Small intestine (tissue), 7 donors: ENCODE measurements around the gene WNT3A. TPM values are rescaled to one million over a fixed set of nuclear protein-coding genes. Genes with fewer than 3 reads are reported as not detected.

Experiments used
- DNase-seq, 2 donors: peaks; one replicate each; pipeline versions ENCODE4 v3.0.0 to v3.0.0-alpha.2; 2013
- FAIRE-seq: peaks from 2 replicates; lab custom pipeline; 2012; peaks lifted over from hg19 to GRCh38; lab: Jason Lieb, UNC
- H3K27ac ChIP-seq, 3 donors: one replicate each; pipeline ENCODE4 v1.5.1; 2013; ENCODE audit warnings: low read length in 2 of 3, mild to moderate bottlenecking in 2 of 3, control low read depth in 1 of 3, inconsistent platforms in 1 of 3, low read depth in 1 of 3, moderate library complexity in 1 of 3
- H3K27me3 ChIP-seq, 3 donors: one replicate each; pipeline ENCODE4 v1.6.1; 2013; ENCODE audit warnings: low read length in 3 of 3, inconsistent platforms in 1 of 3; ENCODE audit not compliant: control insufficient read depth in 3 of 3, insufficient read depth in 3 of 3
- H3K36me3 ChIP-seq, 3 donors: one replicate each; pipeline ENCODE4 v1.6.1; 2013; ENCODE audit warnings: low read length in 3 of 3, inconsistent platforms in 1 of 3, low read depth in 1 of 3, mild to moderate bottlenecking in 1 of 3, moderate library complexity in 1 of 3; ENCODE audit not compliant: control insufficient read depth in 3 of 3, insufficient read depth in 2 of 3
- H3K4me1 ChIP-seq, 3 donors: one replicate each; pipeline ENCODE4 v1.6.1; 2013; ENCODE audit warnings: low read length in 2 of 3, inconsistent platforms in 1 of 3, low read depth in 1 of 3, mild to moderate bottlenecking in 1 of 3, moderate library complexity in 1 of 3; ENCODE audit not compliant: control insufficient read depth in 3 of 3, insufficient read depth in 2 of 3
- H3K4me3 ChIP-seq, 3 donors: one replicate each; pipeline ENCODE4 v1.5.1; 2013; ENCODE audit warnings: low read length in 3 of 3, control low read depth in 1 of 3, inconsistent platforms in 1 of 3, low read depth in 1 of 3, mild to moderate bottlenecking in 1 of 3, moderate library complexity in 1 of 3
- H3K9me3 ChIP-seq, 2 donors: one replicate each; pipeline ENCODE4 v1.6.1; 2013; ENCODE audit warnings: low read depth in 1 of 2, low read length in 1 of 2; ENCODE audit not compliant: control insufficient read depth in 2 of 2, insufficient read depth in 1 of 2
- WGBS, 3 donors: extraction: QIAGEN DNeasy Blood & Tissue Kit; methylation state at CpG; one replicate each; pipeline ENCODE4 v1.1.7; 2013; 5-methylcytosine and 5-hydroxymethylcytosine counted together
- polyA plus RNA-seq, 4 donors: library from polyadenylated mRNA; stranded (reverse) in 3 of 4; unstranded in 1 of 4; fragments of 200-250 nt in 3 of 4; fragments of 120-200 nt in 1 of 4; gene quantifications; one replicate each; pipeline versions ENCODE4 v1.2.1 to v1.2.3, GENCODE V29; 2013
- donor health status: healthy with polysubstance abuse.
- donor health status: control.
- donor health status: control.
- donor health status: Bipolar disorder and iron deficiency.
- donor health status: healthy.

The WNT3A gene
- polyA plus RNA-seq, 4 donors, result 0.01 TPM; not detected in 3

GRCh38 chr1:228095161-228095560 lies 88.4 kb downstream of the WNT3A start:
- Histone ChIP-seq H3K4me1 (peaks cover 3 to 6% (median 6%) of the 10 kb centered on the region in 3 donors), H3K4me3 (no peak overlapping the region), H3K9me3 (peaks cover 3 to 26% of the 10 kb centered on the region in 2 donors), H3K27ac (no peak overlapping the region), H3K36me3 (peaks cover 5 to 86% (median 13%) of the 10 kb centered on the region in 3 donors), H3K27me3 (no peaks in the 10 kb centered on the region)
- DNase-seq (no peak), FAIRE-seq (no peak)
- 96 to 99% (median 98%) methylated on average over 4 of the region's 4 CpGs for WGBS, 3 donors

GRCh38 chr1:228095938-228096337 lies 89.1 kb downstream of the WNT3A start:
- Histone ChIP-seq H3K27ac (no peak overlapping the region), H3K9me3 (peaks cover 3 to 26% of the 10 kb centered on the region in 2 donors), H3K4me1 (peaks cover 0 to 4% (median 2%) of the 10 kb centered on the region in 3 donors), H3K4me3 (no peak overlapping the region), H3K27me3 (no peaks in the 10 kb centered on the region), H3K36me3 (peaks cover 5 to 88% (median 13%) of the 10 kb centered on the region in 3 donors)
- DNase-seq (no peak), FAIRE-seq (no peak)
- 89 to 95% (median 92%) methylated on average over 8 of the region's 8 CpGs for WGBS, 3 donors

- no peak overlapping the region for H3K27ac ChIP-seq
- DNase-seq, result no peak
- no peak for FAIRE-seq
- H3K9me3 ChIP-seq, result peaks cover 3 to 26% of the 10 kb centered on the region in 2 donors
- H3K4me3 ChIP-seq, result no peak overlapping the region
- H3K36me3 ChIP-seq, result peaks cover 5 to 91% (median 13%) of the 10 kb centered on the region in 3 donors
- WGBS, 3 donors, result 87 to 90% (median 88%) methylated on average over 13 of the region's 13 CpGs
- no peaks in the 10 kb centered on the region for H3K27me3 ChIP-seq
- peaks cover 0 to 4% (median 2%) of the 10 kb centered on the region in 3 donors for H3K4me1 ChIP-seq
These were observed 89.9 kb downstream of the WNT3A start for GRCh38 chr1:228096416-228097332.

GRCh38 chr1:228097333-228098081 lies 90.7 kb downstream of the WNT3A start:
- WGBS, 3 donors, result 84 to 89% (median 87%) methylated on average over 31 to 34 of the region's 34 CpGs
- DNase-seq, result no peak

GRCh38 chr1:228098323-228098931 lies 91.6 kb downstream of the WNT3A start:
- WGBS, 3 donors, result 89 to 90% (median 90%) methylated on average over 28 of the region's 28 CpGs
- Histone ChIP-seq H3K36me3 (peaks cover under 1 to 76% (median 13%) of the 10 kb centered on the region in 3 donors), H3K27ac (no peak overlapping the region), H3K27me3 (no peaks in the 10 kb centered on the region), H3K9me3 (peaks cover 3 to 22% of the 10 kb centered on the region in 2 donors), H3K4me3 (no peak overlapping the region), H3K4me1 (peaks cover 0 to 5% (median 0%) of the 10 kb centered on the region in 3 donors)
- FAIRE-seq (no peak), DNase-seq (no peak)

More at GRCh38 chr1:228097333-228098081, 90.7 kb downstream of the WNT3A start:
- Histone ChIP-seq H3K9me3 (peaks cover 3 to 26% of the 10 kb centered on the region in 2 donors), H3K4me1 (peaks cover 0 to 5% (median 2%) of the 10 kb centered on the region in 3 donors), H3K27me3 (no peaks in the 10 kb centered on the region), H3K27ac (no peak overlapping the region), H3K36me3 (peaks cover 5 to 86% (median 13%) of the 10 kb centered on the region in 3 donors), H3K4me3 (no peak overlapping the region)
- no peak for FAIRE-seq

- H3K4me1 ChIP-seq, result peaks cover 0 to 13% (median 0%) of the 10 kb centered on the region in 3 donors
- H3K27ac ChIP-seq, result no peak overlapping the region
- H3K4me3 ChIP-seq, result no peak overlapping the region
- no peaks in the 10 kb centered on the region for H3K27me3 ChIP-seq
- FAIRE-seq (no peak), DNase-seq (no peak)
- H3K9me3 ChIP-seq, result peaks cover 2 to 14% of the 10 kb centered on the region in 2 donors
- WGBS, 3 donors, result 50 to 67% (median 53%) methylated on average over 4 of the region's 4 CpGs
- peaks cover 0 to 71% (median 13%) of the 10 kb centered on the region in 3 donors for H3K36me3 ChIP-seq
These were observed 92.5 kb downstream of the WNT3A start for GRCh38 chr1:228099331-228099732.

GRCh38 chr1:228100822-228101613 lies 94.2 kb downstream of the WNT3A start:
- DNase-seq, result no peak
- FAIRE-seq, result no peak
- 72 to 77% (median 76%) methylated on average over 11 to 12 of the region's 12 CpGs for WGBS, 3 donors
- Histone ChIP-seq H3K9me3 (no peaks in the 10 kb centered on the region), H3K36me3 (peaks cover 0 to 68% (median 11%) of the 10 kb centered on the region in 3 donors), H3K27ac (peak overlapping the region in 1 of 3 donors; percentile 35), H3K4me1 (peaks cover 0 to 13% (median 0%) of the 10 kb centered on the region in 3 donors), H3K27me3 (no peaks in the 10 kb centered on the region), H3K4me3 (no peak overlapping the region)
